Panc1 (cell line): ENCODE results near the gene UBTD2. TPM values are rescaled to one million over a fixed set of nuclear protein-coding genes. Genes with fewer than 3 reads are reported as not detected.

Source experiments
- ATAC-seq: fragments of 200-7000 bp; cut with Tn5 transposase; 2 replicates; pipeline ENCODE4 v1.9.1; 2020; ENCODE audit warnings: mild to moderate bottlenecking, moderate library complexity
- BruUV-seq: library from RNA; stranded (reverse); fragments of 400-500 nt; replicated peaks from 2 replicates; lab custom pipeline; 2021; lab: Mats Ljungman, UMichigan
- CTCF ChIA-PET: fragments of 300-600 bp; sonication (Branson Sonifier 250); formaldehyde crosslinking; loops from one replicate; lab custom pipeline; 2022; ENCODE audit warnings: antibody characterized with exemption; lab: Charles Lee
- POLR2A ChIA-PET: fragments of 300-600 bp; sonication (Branson Sonifier 250); formaldehyde crosslinking; loops from one replicate; lab custom pipeline; 2022; ENCODE audit warnings: antibody characterized with exemption; lab: Charles Lee
- DNase-seq: peaks from one replicate; pipeline ENCODE4 v3.0.0-alpha.2; 2010; ENCODE audit warnings: low read depth, low spot score
- H3K27ac ChIP-seq: 2 replicates; pipeline ENCODE4 v1.5.1; 2011; ENCODE audit warnings: mild to moderate bottlenecking, low read length, inconsistent platforms
- H3K27me3 ChIP-seq: fragments of 200-500 bp; sonication (Bioruptor generic); 2 replicates; pipeline ENCODE4 v1.6.0; 2014; ENCODE audit warnings: low read length, inconsistent platforms; ENCODE audit not compliant: control insufficient read depth, insufficient read depth
- H3K36me3 ChIP-seq: fragments of 200-500 bp; sonication (Bioruptor generic); 2 replicates; pipeline ENCODE4 v1.5.1; 2014; ENCODE audit warnings: inconsistent platforms, mild to moderate bottlenecking, low read length, moderate library complexity; ENCODE audit not compliant: control insufficient read depth, insufficient read depth
- H3K4me1 ChIP-seq: 2 replicates; pipeline ENCODE4 v1.5.1; 2011; ENCODE audit warnings: inconsistent platforms, mild to moderate bottlenecking, low read length, moderate library complexity; ENCODE audit not compliant: control insufficient read depth, insufficient read depth
- H3K4me3 ChIP-seq, 2 experiments: 2 replicates each; pipeline ENCODE4 v1.5.1; 2011 to 2012; ENCODE audit warnings: low read depth in 2 of 2, low read length in 2 of 2, mild to moderate bottlenecking in 2 of 2, inconsistent platforms in 1 of 2, moderate library complexity in 1 of 2
- H3K9me3 ChIP-seq: fragments of 200-500 bp; sonication (Bioruptor generic); 2 replicates; pipeline ENCODE4 v1.5.1; 2014; ENCODE audit warnings: low read depth, mild to moderate bottlenecking, inconsistent platforms, low read length, moderate library complexity; ENCODE audit not compliant: control insufficient read depth, insufficient read depth
- CTCF ChIP-seq: fragments of 450-650 bp; IDR thresholded peaks from 2 replicates; pipeline ENCODE4 v1.5.1; 2017; ENCODE audit warnings: mild to moderate bottlenecking
- POLR2AphosphoS5 ChIP-seq: IDR thresholded peaks from 2 replicates; pipeline ENCODE4 v1.6.1; 2012; ENCODE audit warnings: mild to moderate bottlenecking, low read depth, low read length, moderate library complexity
- REST ChIP-seq, 2 experiments: IDR thresholded peaks; 2 replicates each; pipeline ENCODE4 v1.6.1; 2011 to 2012; ENCODE audit warnings: low read depth in 2 of 2, control low read depth in 1 of 2, low read length in 1 of 2, mild to moderate bottlenecking in 1 of 2, moderate library complexity in 1 of 2; ENCODE audit not compliant: insufficient read depth in 1 of 2
- SIN3A ChIP-seq: IDR thresholded peaks from 2 replicates; pipeline ENCODE4 v1.6.1; 2012; ENCODE audit warnings: low read depth, mild to moderate bottlenecking, low read length, moderate library complexity, borderline replicate concordance; ENCODE audit not compliant: insufficient read depth
- TCF7L2 ChIP-seq: IDR thresholded peaks from 2 replicates; pipeline ENCODE4 v1.6.1; 2011; ENCODE audit warnings: mild to moderate bottlenecking, low read depth, low read length, inconsistent platforms
- in situ Hi-C: cut with HindIII; loops from 2 replicates; pipeline ENCODE4 v1.10.0; 2016; ENCODE audit warnings: low sequenced_read_pairs, low pct_unique_long_range_greater_than_20kb
- intact Hi-C: fragments of 100-400 bp; cut with micrococcal nuclease; formaldehyde crosslinking; loops from one replicate; pipeline ENCODE4 v1.10.0; 2022; ENCODE audit not compliant: unreplicated experiment
- total RNA-seq: library from RNA; stranded (reverse); gene quantifications from one replicate; pipeline ENCODE4 v1.2.1, GENCODE V29; 2021; ENCODE audit not compliant: unreplicated experiment

Gene UBTD2
- total RNA-seq, 1 experiment from 2014 or later: 32.5 TPM

- ChIA-PET CTCF (no interaction called here), POLR2A (no interaction called here)
- Histone ChIP-seq H3K27ac (peak overlapping the region; percentile 77), H3K4me3 (no peak overlapping the region), H3K36me3 (no peaks in the 10 kb centered on the region), H3K27me3 (no peaks in the 10 kb centered on the region), H3K9me3 (no peaks in the 10 kb centered on the region), H3K4me1 (peaks cover 23% of the 10 kb centered on the region)
- ATAC-seq (peak; percentile 73), DNase-seq (no peak)
- intact Hi-C loops (no loop called here), in situ Hi-C loops (no loop called here)
- no TSS peak for BruUV-seq
- TF ChIP-seq CTCF: no peak
- no peak for TF ChIP-seq REST (IDR thresholded peaks at IDR 0.05; ENCODE audit: insufficient read depth in 1 of 2, low read depth in 2 of 2, low read length in 1 of 2)
- TF ChIP-seq POLR2AphosphoS5: no peak
- no peak for TF ChIP-seq TCF7L2
- no peak for TF ChIP-seq SIN3A
These were observed 32.3 kb upstream of the UBTD2 start for GRCh38 chr5:172315587-172316493.

- CTCF ChIA-PET: interaction anchor here (0.7 kb wide), 1 partner anchor 285 kb away, joined by 3 read pairs; no protein-coding TSS in a partner anchor
- no peak for TF ChIP-seq REST (IDR thresholded peaks at IDR 0.05; ENCODE audit: insufficient read depth in 1 of 2, low read depth in 2 of 2, low read length in 1 of 2)
- TF ChIP-seq POLR2AphosphoS5: no peak
- TF ChIP-seq SIN3A: no peak
- TF ChIP-seq CTCF: no peak
- TF ChIP-seq TCF7L2: no peak
- peaks cover 14% of the 10 kb centered on the region for H3K4me1 ChIP-seq
- POLR2A ChIA-PET: interaction anchor here (0.7 kb wide), 1 partner anchor 11 kb away, joined by 3 read pairs; no protein-coding TSS in a partner anchor
- BruUV-seq: no TSS peak
- DNase-seq (no peak), ATAC-seq (no peak)
- no peaks in the 10 kb centered on the region for H3K36me3 ChIP-seq
- intact Hi-C loops (no loop called here), in situ Hi-C loops (no loop called here)
- no peaks in the 10 kb centered on the region for H3K27me3 ChIP-seq
- no peaks in the 10 kb centered on the region for H3K9me3 ChIP-seq
- no peak overlapping the region for H3K4me3 ChIP-seq
- H3K27ac ChIP-seq: peak overlapping the region; percentile 77
These were observed 30.4 kb upstream of the UBTD2 start for GRCh38 chr5:172313915-172314314.
